ENCODE results near the gene PSMC3.
A peak's percentile ranks its signal among the peaks of the same experiment; 100 is the strongest.

The PSMC3 gene

DNA sequence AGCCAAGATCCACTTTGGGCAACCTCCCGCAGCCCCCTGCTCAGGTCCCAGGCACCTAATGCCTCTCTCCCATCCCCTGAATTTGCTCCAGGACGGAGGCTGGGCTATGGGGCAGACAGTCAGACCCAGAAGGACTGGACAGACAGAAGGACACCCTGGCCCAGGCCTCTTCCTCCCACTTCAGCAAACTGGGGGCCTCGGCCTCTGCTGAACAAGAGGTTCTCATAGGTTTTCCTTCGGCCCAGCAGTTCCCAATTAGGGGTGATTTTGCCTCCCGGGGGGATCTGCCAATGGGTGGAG is 51.6 kb downstream of the PSMC3 start:
- DNase-seq: no peak

DNA sequence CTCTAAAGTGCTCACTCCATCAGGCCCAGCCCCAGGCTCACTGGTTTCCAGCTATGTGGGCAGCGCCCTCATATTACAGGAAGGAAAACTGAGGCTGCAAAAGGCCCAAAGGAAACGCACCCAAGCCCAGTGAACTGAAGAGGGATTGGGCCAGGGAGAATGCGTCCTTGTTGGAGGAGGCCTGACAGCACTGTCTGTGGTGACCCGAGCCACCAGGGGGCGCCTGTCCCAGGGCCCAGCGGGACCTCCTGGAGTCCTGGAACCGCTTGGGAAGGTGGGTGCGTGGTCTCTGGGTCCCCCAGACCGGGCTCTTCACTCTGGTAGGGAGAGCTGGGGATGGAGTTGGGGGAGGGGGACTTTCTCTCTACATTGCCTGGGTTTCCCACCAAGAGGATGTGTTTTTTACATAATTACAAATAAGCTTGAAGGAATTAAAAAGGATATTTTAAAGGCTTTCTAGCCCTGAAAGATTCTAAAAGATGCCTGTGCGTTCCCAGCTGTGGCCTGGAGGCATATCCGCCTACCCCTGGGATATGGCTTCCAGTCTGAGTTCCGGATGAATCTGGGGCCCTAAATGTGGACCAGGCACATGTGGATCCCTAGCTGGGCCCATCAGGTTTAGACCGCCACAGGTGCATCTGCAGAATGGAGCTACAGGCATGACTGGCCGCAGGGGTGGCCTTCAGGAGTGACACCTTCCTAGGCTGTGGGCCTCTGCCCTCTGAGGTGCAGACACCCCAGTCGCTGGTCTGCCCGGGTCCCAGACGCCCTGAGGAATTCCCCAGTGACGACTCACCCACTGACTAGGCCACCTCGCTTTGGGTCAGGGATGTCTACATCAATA is 52.1 kb downstream of the PSMC3 start:
- DNase-seq: peak; percentile 9

DNA sequence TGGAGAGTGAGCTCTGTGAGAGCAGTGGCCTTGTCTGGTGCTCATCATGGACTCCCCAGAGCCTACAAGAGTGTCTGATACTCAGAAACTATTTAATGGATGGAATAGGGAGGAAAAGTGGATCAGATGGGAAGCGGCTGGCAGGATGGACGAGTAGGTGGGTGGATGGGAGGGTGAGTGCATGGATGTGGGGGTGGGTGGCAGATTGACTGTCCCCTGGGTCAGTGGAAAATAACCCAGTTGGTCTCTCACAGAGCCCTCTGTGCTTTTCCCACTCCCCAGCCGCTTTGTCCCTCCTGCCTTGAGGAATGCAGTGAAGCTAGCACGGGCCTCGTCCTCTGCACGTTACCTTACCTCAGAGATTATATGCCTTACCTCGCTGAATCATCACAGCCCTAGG is 53.8 kb downstream of the PSMC3 start:
- no peak for DNase-seq

DNA sequence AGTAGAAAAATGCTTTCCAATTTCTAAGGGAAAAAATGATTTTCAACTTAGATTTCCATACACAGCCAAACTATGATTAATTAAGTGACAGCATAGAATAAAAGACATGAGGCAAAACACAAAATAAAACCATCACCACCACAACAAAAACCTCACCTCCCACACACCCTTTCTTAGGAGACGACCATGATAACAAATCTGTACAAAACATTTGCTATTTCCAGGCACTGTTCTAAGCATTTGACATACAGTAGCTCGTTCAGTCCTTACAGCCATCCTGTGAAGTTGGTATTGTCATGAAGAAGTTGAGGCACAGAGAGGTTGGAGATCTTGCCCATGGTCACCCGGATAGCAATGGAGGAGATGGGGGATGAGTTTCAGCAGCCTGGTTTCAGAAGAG is 56.6 kb downstream of the PSMC3 start:
- no peak for DNase-seq
